NCI-H2107 treated with DMSO at 0.1 percent for 48 hours (cell line): Measurements from ENCODE around the gene SMIM5.

Experiments
- DNase-seq: peaks from one replicate; lab custom pipeline; 2025; ENCODE audit not compliant: unreplicated experiment; lab: John Stamatoyannopoulos, UW

Gene SMIM5

GRCh38 chr17:75639327-75639726, 6.1 kb downstream of the SMIM5 start:
- DNase-seq: no peak

GRCh38 chr17:75639771-75640555, 6.7 kb downstream of the SMIM5 start:
- DNase-seq: no peak

- DNase-seq: no peak
Measured at GRCh38 chr17:75640556-75641119, 7.4 kb downstream of the SMIM5 start.

GRCh38 chr17:75641343-75641742, 8.1 kb downstream of the SMIM5 start:
- DNase-seq: no peak

GRCh38 chr17:75642182-75642783, 9.0 kb downstream of the SMIM5 start:
- no peak for DNase-seq

- no peak for DNase-seq
Measured at GRCh38 chr17:75642784-75643642, 9.8 kb downstream of the SMIM5 start.

GRCh38 chr17:75643643-75644017, 10.4 kb downstream of the SMIM5 start:
- DNase-seq: no peak

- DNase-seq: peak; percentile 24
Measured at GRCh38 chr17:75645501-75645888, 12.3 kb downstream of the SMIM5 start.

- no peak for DNase-seq
Measured at GRCh38 chr17:75645889-75646637, 12.8 kb downstream of the SMIM5 start.

- DNase-seq: no peak
Measured at GRCh38 chr17:75646638-75646992, 13.4 kb downstream of the SMIM5 start.

GRCh38 chr17:75647061-75647460, 13.8 kb downstream of the SMIM5 start:
- DNase-seq: no peak

- no peak for DNase-seq
Measured at GRCh38 chr17:75647921-75648320, 14.7 kb downstream of the SMIM5 start.

GRCh38 chr17:75649687-75650086, 16.5 kb downstream of the SMIM5 start:
- DNase-seq: no peak

- no peak for DNase-seq
Measured at GRCh38 chr17:75650874-75651273, 17.6 kb downstream of the SMIM5 start.

GRCh38 chr17:75652341-75652740, 19.1 kb downstream of the SMIM5 start:
- DNase-seq: no peak

GRCh38 chr17:75652934-75653549, 19.8 kb downstream of the SMIM5 start:
- DNase-seq: no peak

- DNase-seq: no peak
Measured at GRCh38 chr17:75654176-75654575, 20.9 kb downstream of the SMIM5 start.

GRCh38 chr17:75658237-75658636, 25.0 kb downstream of the SMIM5 start:
- no peak for DNase-seq

- no peak for DNase-seq
Measured at GRCh38 chr17:75661531-75661930, 28.3 kb downstream of the SMIM5 start.

- no peak for DNase-seq
Measured at GRCh38 chr17:75662511-75662910, 29.3 kb downstream of the SMIM5 start.
